Occipital lobe (tissue), 2 donors: Measurements from ENCODE around the gene MESD. TPM values are rescaled to one million over a fixed set of nuclear protein-coding genes. Genes with fewer than 3 reads are reported as not detected.

Experiments
- DNase-seq: peaks from one replicate; lab custom pipeline; 2025; lab: John Stamatoyannopoulos, UW
- total RNA-seq: library from RNA; depleted of rRNA; stranded (reverse); fragments of >200 nt; gene quantifications from one replicate; pipeline ENCODE4 v1.2.3, GENCODE V29; 2014

The MESD gene
- total RNA-seq, 1 donor from 2014 or later: 14.7 TPM

- DNase-seq: peak; percentile 57
Observed at GRCh38 chr15:81015621-81016488, 26.2 kb upstream of the MESD start.

GRCh38 chr15:81014446-81015093, 25.0 kb upstream of the MESD start:
- no peak for DNase-seq

GRCh38 chr15:81013396-81013929, 23.8 kb upstream of the MESD start:
- DNase-seq: no peak

GRCh38 chr15:81012588-81012987, 23.0 kb upstream of the MESD start:
- DNase-seq: no peak

GRCh38 chr15:81011593-81011992, 22.0 kb upstream of the MESD start:
- no peak for DNase-seq

DNA sequence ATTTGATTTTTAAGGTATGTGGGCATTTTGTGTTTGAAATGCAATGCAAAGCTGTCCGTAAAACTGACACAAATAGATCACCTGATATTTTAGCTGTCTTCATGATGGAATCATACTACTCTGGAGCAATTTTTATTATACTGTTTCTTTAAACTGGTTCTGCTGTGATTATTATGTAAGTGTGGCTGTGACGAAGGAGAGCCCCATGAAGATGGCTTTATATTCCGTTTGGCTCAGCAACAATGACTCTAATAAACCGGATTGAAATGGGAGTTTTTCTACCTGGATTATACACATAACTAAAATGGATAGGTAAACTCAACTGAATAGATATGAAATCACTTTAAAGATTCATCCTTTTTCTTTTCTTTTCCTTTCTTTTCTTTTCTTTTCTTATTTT, 20.5 kb upstream of the MESD start:
- DNase-seq: no peak

GRCh38 chr15:81008312-81008711, 18.7 kb upstream of the MESD start:
- no peak for DNase-seq

DNA sequence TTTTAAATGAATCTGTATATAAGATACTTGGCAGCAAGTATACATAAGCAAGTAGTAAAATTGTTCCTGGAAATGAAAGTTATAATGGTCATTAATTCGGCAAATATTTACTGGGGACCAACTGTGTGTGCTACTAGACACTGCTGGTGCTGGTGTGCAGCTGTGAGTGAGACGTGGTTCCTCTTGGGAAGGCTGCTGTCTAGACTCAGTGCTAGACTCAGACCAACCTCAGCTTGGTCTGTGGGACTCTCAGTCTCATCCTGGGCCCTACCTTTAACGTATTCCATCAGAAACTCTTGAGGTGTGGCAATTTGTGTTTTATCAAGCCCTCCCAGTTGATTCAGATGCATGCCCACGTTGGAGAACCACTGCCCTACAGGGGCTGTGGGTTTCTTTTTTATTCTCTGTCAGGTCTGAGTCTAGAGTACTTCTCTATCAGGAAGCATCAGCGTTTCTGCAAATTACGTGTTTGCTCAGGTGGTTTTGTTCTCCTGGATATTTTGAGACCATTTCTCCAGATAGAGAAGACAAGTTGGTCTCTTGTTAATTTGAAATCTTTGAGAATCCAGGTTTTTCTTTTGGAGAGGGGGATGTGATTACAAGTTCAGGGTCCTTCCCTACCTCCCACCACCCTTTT, 17.9 kb upstream of the MESD start:
- DNase-seq: no peak

GRCh38 chr15:81006124-81006523, 16.5 kb upstream of the MESD start:
- no peak for DNase-seq

DNA sequence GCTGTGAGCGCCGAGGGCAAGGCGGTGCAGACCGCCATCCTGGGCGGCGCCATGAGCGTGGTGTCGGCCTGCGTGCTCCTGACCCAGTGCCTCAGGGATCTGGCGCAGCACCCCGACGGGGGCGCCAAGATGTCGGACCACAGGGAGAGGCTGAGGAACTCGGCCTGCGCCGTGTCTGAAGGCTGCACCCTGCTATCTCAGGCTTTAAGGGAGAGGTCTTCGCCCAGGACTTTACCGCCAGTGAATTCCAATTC, 13.4 kb upstream of the MESD start:
- no peak for DNase-seq

GRCh38 chr15:81002331-81003096, 12.9 kb upstream of the MESD start:
- DNase-seq: no peak

DNA sequence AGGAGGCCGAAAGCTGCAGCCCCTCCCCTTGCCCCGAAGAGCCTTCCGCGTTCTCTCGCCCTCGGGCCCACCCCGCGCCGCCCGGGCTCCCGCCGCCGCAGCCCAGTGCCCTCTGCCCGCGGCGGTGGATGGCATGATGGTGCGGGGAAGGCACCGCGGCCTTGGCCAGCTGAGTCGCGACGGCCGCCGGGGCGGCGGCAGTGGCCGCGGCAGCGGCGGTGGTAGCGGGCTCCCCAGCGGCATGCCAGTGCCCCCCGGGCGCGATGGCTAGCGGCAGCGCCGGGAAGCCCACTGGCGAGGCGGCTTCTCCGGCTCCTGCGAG, 12.4 kb upstream of the MESD start:
- DNase-seq: no peak

DNA sequence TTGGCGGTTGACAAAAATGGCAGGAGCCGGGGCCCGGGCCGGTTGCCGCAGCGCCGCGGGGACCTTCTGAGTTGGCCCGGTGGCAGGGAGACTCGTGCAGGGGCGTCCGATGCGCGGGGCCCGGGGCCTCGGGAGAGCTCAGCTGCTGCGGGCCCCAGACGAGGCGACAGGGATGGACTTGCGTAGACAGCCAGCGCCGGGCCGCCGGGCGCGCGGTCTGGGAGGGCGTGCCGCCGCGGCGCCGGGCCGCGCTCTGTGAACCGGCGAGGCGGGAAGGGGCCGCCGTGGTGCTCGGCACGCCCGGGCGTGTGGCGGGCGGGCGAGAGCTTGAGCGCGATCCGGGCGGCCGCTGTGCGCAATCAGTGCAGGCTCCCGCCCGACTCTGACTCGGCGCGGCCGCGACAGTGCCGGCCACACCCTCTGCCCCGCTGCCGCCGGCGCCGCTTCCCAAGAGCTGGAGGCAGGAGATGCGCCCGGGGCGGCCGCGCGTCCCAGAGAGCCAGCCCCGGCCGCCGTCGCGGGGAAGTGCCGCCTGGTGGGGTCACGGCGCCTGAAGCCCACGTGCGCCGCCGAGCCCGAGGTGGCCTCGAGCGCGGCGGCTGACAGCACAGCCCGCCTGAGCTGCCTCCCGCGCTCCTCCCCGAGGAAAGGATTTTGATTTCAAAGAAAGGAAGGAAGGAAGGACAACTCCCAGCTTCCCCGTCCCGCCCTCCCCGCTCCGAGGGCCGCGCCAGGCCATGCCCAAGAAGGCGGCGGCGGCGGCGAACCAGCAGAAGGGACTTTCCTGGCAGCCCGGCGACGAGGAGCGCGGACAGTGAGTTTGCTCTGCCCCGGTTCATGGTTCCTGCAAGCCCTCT, 11.8 kb upstream of the MESD start:
- DNase-seq: peak; percentile 32

- DNase-seq: peak; percentile 73
Observed at GRCh38 chr15:81000624-81001151, 11.1 kb upstream of the MESD start, which contains the start of gene TLNRD1. Gene TLNRD1, plus strand, starts transcription at chr15:81000923. Its CDS starts 1,349 bp downstream, at chr15:81002272.

GRCh38 chr15:81000144-81000623, 10.6 kb upstream of the MESD start:
- DNase-seq: no peak

- DNase-seq: no peak
Observed at GRCh38 chr15:80999623-81000036, 10.0 kb upstream of the MESD start.

GRCh38 chr15:80998251-80998650, 8.6 kb upstream of the MESD start:
- no peak for DNase-seq

DNA sequence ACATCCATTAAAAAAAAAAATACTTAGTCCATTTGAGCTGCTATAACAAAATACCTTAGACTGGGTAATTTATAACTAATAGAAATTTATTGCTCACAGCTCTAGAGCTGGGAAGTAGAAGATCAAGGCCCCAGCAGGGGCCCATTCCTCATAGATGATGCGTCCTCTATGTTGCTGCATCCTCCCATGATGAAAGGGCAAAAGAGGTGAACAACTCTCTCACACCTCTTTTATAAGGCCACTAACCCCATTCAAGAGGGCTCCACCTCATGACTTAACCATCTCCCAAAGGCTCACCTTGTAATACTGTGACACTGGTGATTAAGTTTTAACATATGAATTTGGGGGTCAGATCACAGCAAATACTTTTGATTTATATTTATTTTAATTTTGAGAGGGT, 8.1 kb upstream of the MESD start:
- no peak for DNase-seq

DNA sequence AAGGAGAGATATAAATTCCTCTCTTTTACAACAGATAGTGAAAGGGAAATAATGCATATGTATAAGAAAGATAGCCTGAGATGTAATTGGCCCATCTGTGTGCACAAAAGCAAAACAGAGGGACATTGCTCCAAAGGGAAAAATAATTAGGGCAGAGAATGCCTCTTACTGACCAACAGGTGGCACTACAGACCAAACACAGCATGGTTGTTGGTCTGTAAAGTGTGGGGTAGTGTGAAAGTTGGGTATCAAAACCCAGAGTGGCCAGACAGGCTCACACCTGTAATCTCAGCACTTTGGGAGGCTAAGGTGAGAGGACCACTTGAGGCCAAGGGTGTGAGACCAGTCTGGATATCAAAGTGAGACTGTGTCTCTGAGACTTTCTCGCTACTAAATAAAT, 6.6 kb upstream of the MESD start:
- DNase-seq: no peak

- DNase-seq: no peak
Observed at GRCh38 chr15:80992441-80992840, 2.8 kb upstream of the MESD start.
